Testis (tissue), 2 donors: ENCODE data around the gene DCHS1.

Experiments
- POLR2A ChIP-seq: fragments of 450-650 bp; IDR thresholded peaks from one replicate; pipeline ENCODE4 v1.6.1; 2017; ENCODE audit warnings: antibody characterized with exemption, mild to moderate bottlenecking, moderate library complexity
- TF ChIP-seq, protein P1 (sequence below), 3 experiments: fragments of 450-650 bp in 2 of 3; fragments of 200-600 bp in 1 of 3; sonication (generic) in 1 of 3; IDR thresholded peaks; one replicate each; pipeline ENCODE4 v1.5.1; 2016 to 2019; ENCODE audit warnings: antibody characterized with exemption in 3 of 3, mild to moderate bottlenecking in 2 of 3, moderate library complexity in 1 of 3

- TF ChIP-seq, protein P1, sequence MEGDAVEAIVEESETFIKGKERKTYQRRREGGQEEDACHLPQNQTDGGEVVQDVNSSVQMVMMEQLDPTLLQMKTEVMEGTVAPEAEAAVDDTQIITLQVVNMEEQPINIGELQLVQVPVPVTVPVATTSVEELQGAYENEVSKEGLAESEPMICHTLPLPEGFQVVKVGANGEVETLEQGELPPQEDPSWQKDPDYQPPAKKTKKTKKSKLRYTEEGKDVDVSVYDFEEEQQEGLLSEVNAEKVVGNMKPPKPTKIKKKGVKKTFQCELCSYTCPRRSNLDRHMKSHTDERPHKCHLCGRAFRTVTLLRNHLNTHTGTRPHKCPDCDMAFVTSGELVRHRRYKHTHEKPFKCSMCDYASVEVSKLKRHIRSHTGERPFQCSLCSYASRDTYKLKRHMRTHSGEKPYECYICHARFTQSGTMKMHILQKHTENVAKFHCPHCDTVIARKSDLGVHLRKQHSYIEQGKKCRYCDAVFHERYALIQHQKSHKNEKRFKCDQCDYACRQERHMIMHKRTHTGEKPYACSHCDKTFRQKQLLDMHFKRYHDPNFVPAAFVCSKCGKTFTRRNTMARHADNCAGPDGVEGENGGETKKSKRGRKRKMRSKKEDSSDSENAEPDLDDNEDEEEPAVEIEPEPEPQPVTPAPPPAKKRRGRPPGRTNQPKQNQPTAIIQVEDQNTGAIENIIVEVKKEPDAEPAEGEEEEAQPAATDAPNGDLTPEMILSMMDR (IDR thresholded peaks at IDR 0.05) = no peak
- no peak for TF ChIP-seq POLR2A
Observed at GRCh38 chr11:6656936-6657335, 1.3 kb upstream of the DCHS1 start.
